Fibroblast of skin of scalp (primary cell): ENCODE measurements around the gene ABCC12.

Experiments
- DNase-seq: peaks from one replicate; pipeline ENCODE4 v3.0.0-alpha.2; 2013

Gene ABCC12

GRCh38 chr16:48165961-48166578 is 10.3 kb upstream of the ABCC12 start:
- DNase-seq, result peak; percentile 50

- DNase-seq, result peak; percentile 80
These were observed 9.3 kb upstream of the ABCC12 start for GRCh38 chr16:48164907-48165715.

- DNase-seq, result no peak
These were observed 7.1 kb upstream of the ABCC12 start for GRCh38 chr16:48162839-48163410.

- no peak for DNase-seq
These were observed 6.1 kb upstream of the ABCC12 start for GRCh38 chr16:48161906-48162305.

- DNase-seq, result no peak
These were observed 4.8 kb upstream of the ABCC12 start for GRCh38 chr16:48160575-48160974.

GRCh38 chr16:48158296-48158695 is 2.5 kb upstream of the ABCC12 start:
- peak; percentile 65 for DNase-seq

- no peak for DNase-seq
These were observed 2.0 kb upstream of the ABCC12 start for GRCh38 chr16:48157794-48158193.

- no peak for DNase-seq
These were observed 1.5 kb upstream of the ABCC12 start for GRCh38 chr16:48157302-48157701.

GRCh38 chr16:48156790-48157209 is 1.0 kb upstream of the ABCC12 start:
- DNase-seq, result peak; percentile 81

- DNase-seq, result peak; percentile 22
These were observed 2.0 kb downstream of the ABCC12 start for GRCh38 chr16:48153774-48154173.

GRCh38 chr16:48152226-48152625 is 3.6 kb downstream of the ABCC12 start:
- DNase-seq, result no peak

- no peak for DNase-seq
These were observed 5.1 kb downstream of the ABCC12 start for GRCh38 chr16:48150707-48151106.

- no peak for DNase-seq
These were observed 9.1 kb downstream of the ABCC12 start for GRCh38 chr16:48146710-48147109.

GRCh38 chr16:48146131-48146530 is 9.7 kb downstream of the ABCC12 start:
- DNase-seq, result no peak

GRCh38 chr16:48143812-48144368 is 11.9 kb downstream of the ABCC12 start:
- DNase-seq, result no peak

GRCh38 chr16:48140821-48141220 is 15.0 kb downstream of the ABCC12 start:
- DNase-seq, result no peak

GRCh38 chr16:48139517-48139916 is 16.3 kb downstream of the ABCC12 start:
- DNase-seq, result no peak

- DNase-seq, result no peak
These were observed 17.2 kb downstream of the ABCC12 start for GRCh38 chr16:48138543-48138942.

- no peak for DNase-seq
These were observed 18.0 kb downstream of the ABCC12 start for GRCh38 chr16:48137822-48138221.

GRCh38 chr16:48136547-48137360 is 19.0 kb downstream of the ABCC12 start:
- no peak for DNase-seq

GRCh38 chr16:48133455-48134211 is 22.2 kb downstream of the ABCC12 start:
- DNase-seq, result no peak

GRCh38 chr16:48132696-48133095 is 23.1 kb downstream of the ABCC12 start:
- DNase-seq, result no peak
